Pancreas (tissue), 10 donors: ENCODE measurements around the gene ETF1. TPM values are rescaled to one million over a fixed set of nuclear protein-coding genes. Genes with fewer than 3 reads are reported as not detected.
A peak's percentile ranks its signal among the peaks of the same experiment; 100 is the strongest.

Source experiments
- ATAC-seq, 4 donors: fragments of 200-7000 bp; cut with Tn5 transposase; one replicate each; pipeline versions ENCODE4 v1.8.0 to v1.9.1; 2020; ENCODE audit warnings: mild to moderate bottlenecking in 4 of 4, moderate library complexity in 4 of 4
- DNase-seq, 6 donors: peaks; one replicate each; pipeline ENCODE4 v3.0.0-alpha.2; 2020
- FAIRE-seq: peaks from 2 replicates; lab custom pipeline; 2012; peaks lifted over from hg19 to GRCh38; lab: Jason Lieb, UNC
- H3K27ac ChIP-seq, 4 donors: fragments of 200-600 bp; sonication (generic); 1 replicate in 3 of 4; 2 replicates in 1 of 4; pipeline versions ENCODE4 v1.5.0 to v1.8.0; 2020
- H3K27me3 ChIP-seq, 4 donors: fragments of 200-600 bp; one replicate each; pipeline ENCODE4 v1.8.0; 2021
- H3K36me3 ChIP-seq, 3 donors: fragments of 200-600 bp; sonication (generic) in 1 of 3; one replicate each; pipeline versions ENCODE4 v1.5.0 to v1.8.0; 2020 to 2021
- H3K4me1 ChIP-seq, 3 donors: fragments of 200-600 bp; one replicate each; pipeline ENCODE4 v1.8.0; 2021
- H3K4me3 ChIP-seq, 4 donors: fragments of 200-600 bp; sonication (generic) in 2 of 4; one replicate each; pipeline versions ENCODE4 v1.5.0 to v1.8.0; 2020 to 2021
- H3K9me3 ChIP-seq, 4 donors: fragments of 200-600 bp; one replicate each; pipeline ENCODE4 v1.8.0; 2021
- CTCF ChIP-seq, 4 donors: fragments of 200-600 bp; sonication (generic) in 3 of 4; IDR thresholded peaks; one replicate each; pipeline versions ENCODE4 v1.5.0 to v1.8.0; 2021; ENCODE audit warnings: antibody characterized with exemption in 4 of 4
- WGBS, 2 donors: extraction: QIAGEN DNeasy Blood & Tissue Kit; methylation state at CpG; one replicate each; pipeline ENCODE4 v1.1.7; 2013; 5-methylcytosine and 5-hydroxymethylcytosine counted together
- intact Hi-C, 3 donors: fragments of 100-400 bp; cut with DNase I; formaldehyde crosslinking; loops; one replicate each; pipeline versions ENCODE4 v1.11.1 to v1.14.2; 2022
- polyA plus RNA-seq, 2 donors: library from polyadenylated mRNA; stranded (reverse); fragments of 200-250 nt; gene quantifications; one replicate each; pipeline ENCODE4 v1.2.3, GENCODE V29; 2013
- total RNA-seq, 6 donors: library from RNA; stranded (reverse); fragmentation: NEBNext Ultra II Directional in 4 of 6; extraction: Animal tissue kit (Norgen Biotek cat#: 25700) in 4 of 6; gene quantifications; one replicate each; pipeline versions ENCODE4 v1.2.1 to v1.2.4, GENCODE V29; 2021 to 2023
- donor health status: healthy with polysubstance abuse.
- donor health status: DM: no; HTN: no; CAD: no; lungs with moderate emphysema.
- donor health status: DM: no; HTN: no; CAD: no.
- donor health status: control.
- donor health status: control.
- donor health status: Bipolar disorder and iron deficiency.
- donor health status: DM: yes; HTN: yes; CAD: no.
- donor health status: DM: no; HTN: no; CAD: no.
- donor health status: DM: no; HTN: no; CAD: no.
- donor health status: DM: yes; HTN: yes; CAD: no.

Gene ETF1
- total and polyA plus RNA-seq, 8 donors: 14.7 to 54.0 (median 33.8) TPM

GRCh38 chr5:138582959-138583358, 39.9 kb upstream of the ETF1 start:
- Histone ChIP-seq H3K4me1 (peaks cover 0 to 4% (median 0%) of the 10 kb centered on the region in 3 donors), H3K27me3 (no peaks in the 10 kb centered on the region), H3K27ac (no peak overlapping the region), H3K36me3 (no peaks in the 10 kb centered on the region), H3K4me3 (no peak overlapping the region), H3K9me3 (no peaks in the 10 kb centered on the region)
- DNase-seq (no peak), FAIRE-seq (no peak), ATAC-seq (no peak)
- WGBS, 2 donors: 93 to 95% methylated on average over 3 of the region's 3 CpGs
- TF ChIP-seq CTCF (IDR thresholded peaks at IDR 0.05): no peak
- intact Hi-C loops: no loop called here

- Histone ChIP-seq H3K9me3 (no peaks in the 10 kb centered on the region), H3K4me1 (peaks cover 0 to 8% (median 0%) of the 10 kb centered on the region in 3 donors), H3K27me3 (no peaks in the 10 kb centered on the region), H3K36me3 (no peaks in the 10 kb centered on the region), H3K4me3 (no peak overlapping the region), H3K27ac (no peak overlapping the region)
- DNase-seq (no peak), ATAC-seq (no peak), FAIRE-seq (no peak)
- intact Hi-C loops: no loop called here
- no peak for TF ChIP-seq CTCF (IDR thresholded peaks at IDR 0.05)
These were observed 37.7 kb upstream of the ETF1 start for GRCh38 chr5:138580777-138581176.

GRCh38 chr5:138580001-138580400, 37.0 kb upstream of the ETF1 start:
- no peaks in the 10 kb centered on the region for H3K9me3 ChIP-seq
- FAIRE-seq: no peak
- H3K36me3 ChIP-seq: no peaks in the 10 kb centered on the region
- no peaks in the 10 kb centered on the region for H3K27me3 ChIP-seq
- ATAC-seq: no peak
- H3K27ac ChIP-seq: no peak overlapping the region
- TF ChIP-seq CTCF (IDR thresholded peaks at IDR 0.05): no peak
- peaks cover 0 to 8% (median 0%) of the 10 kb centered on the region in 3 donors for H3K4me1 ChIP-seq
- intact Hi-C loops: no loop called here
- no peak overlapping the region for H3K4me3 ChIP-seq
- WGBS, 2 donors: 86 to 96% methylated on average over 2 of the region's 2 CpGs
- no peak for DNase-seq

- no peak overlapping the region for H3K4me3 ChIP-seq
- H3K4me1 ChIP-seq: peaks cover 0 to 8% (median 0%) of the 10 kb centered on the region in 3 donors
- no peaks in the 10 kb centered on the region for H3K27me3 ChIP-seq
- no peak for FAIRE-seq
- peak in 1 of 4 donors; percentile 7 for TF ChIP-seq CTCF (IDR thresholded peaks at IDR 0.05)
- no peaks in the 10 kb centered on the region for H3K9me3 ChIP-seq
- 38 to 45% methylated on average over 2 of the region's 2 CpGs for WGBS, 2 donors
- no peak for ATAC-seq
- no peaks in the 10 kb centered on the region for H3K36me3 ChIP-seq
- H3K27ac ChIP-seq: no peak overlapping the region
- DNase-seq: no peak
- intact Hi-C loops: no loop called here
These were observed 36.5 kb upstream of the ETF1 start for GRCh38 chr5:138579517-138579863.

GRCh38 chr5:138577452-138577851, 34.4 kb upstream of the ETF1 start:
- peak in 1 of 6 donors; percentile 17 for DNase-seq
- Histone ChIP-seq H3K36me3 (peaks cover under 1 to 9% (median 2%) of the 10 kb centered on the region in 3 donors), H3K4me1 (peaks cover 4 to 18% (median 10%) of the 10 kb centered on the region in 3 donors), H3K27ac (no peak overlapping the region), H3K9me3 (no peaks in the 10 kb centered on the region), H3K27me3 (no peaks in the 10 kb centered on the region), H3K4me3 (no peak overlapping the region)
- FAIRE-seq: no peak
- no peak for TF ChIP-seq CTCF (IDR thresholded peaks at IDR 0.05)
- ATAC-seq: no peak
- WGBS, 2 donors: 94 to 98% methylated on average over 17 of the region's 17 CpGs
- intact Hi-C loops: no loop called here
